A549 (cell line): ENCODE data around the gene ZBTB49. TPM values are rescaled to one million over a fixed set of nuclear protein-coding genes. Genes with fewer than 3 reads are reported as not detected.

Experiments used
- ATAC-seq, 2 experiments: fragments of 200-7000 bp in 1 of 2; fragments of >200 bp in 1 of 2; cut with Nextera tagmentation in 1 of 2; cut with Tn5 transposase in 1 of 2; 3 replicates each; pipeline versions ENCODE4 v1.8.0 to v1.9.1; 2018 to 2020; ENCODE audit warnings: mild to moderate bottlenecking in 1 of 2, moderate library complexity in 1 of 2
- CTCF ChIA-PET: fragments of 300-600 bp; sonication (Branson Sonifier 250); formaldehyde crosslinking; extraction: SDS; loops from one replicate; lab custom pipeline; 2021; ENCODE audit warnings: antibody characterized with exemption, inconsistent platforms; lab: Yijun Ruan, JAX
- POLR2A ChIA-PET: fragments of 350-600 bp; formaldehyde crosslinking; extraction: SDS; loops from one replicate; lab custom pipeline; 2021; ENCODE audit warnings: antibody characterized with exemption, inconsistent platforms; lab: Yijun Ruan, JAX
- DNase-seq, 2 experiments: peaks; one replicate each; pipeline versions ENCODE4 v3.0.0 to v3.0.0-alpha.2; 2011 to 2016; ENCODE audit warnings: low read depth in 1 of 2, low spot score in 1 of 2
- FAIRE-seq: peaks from 2 replicates; lab custom pipeline; 2011; peaks lifted over from hg19 to GRCh38; lab: Jason Lieb, UNC
- H3K27ac ChIP-seq, 2 experiments: fragments of >200 bp; sonication (Bioruptor Twin); formaldehyde crosslinking; 3 replicates each; pipeline ENCODE4 v1.5.1; 2016 to 2017
- H3K4me1 ChIP-seq: fragments of >200 bp; sonication (Bioruptor Twin); formaldehyde crosslinking; 3 replicates; pipeline ENCODE4 v1.6.1; 2016
- H3K4me2 ChIP-seq: fragments of >200 bp; sonication (Bioruptor Twin); formaldehyde crosslinking; 3 replicates; pipeline ENCODE4 v1.6.1; 2016
- H3K4me3 ChIP-seq: fragments of >200 bp; sonication (Bioruptor Twin); formaldehyde crosslinking; 3 replicates; pipeline ENCODE4 v1.5.1; 2016
- H3K9me3 ChIP-seq: fragments of >200 bp; sonication (Bioruptor Twin); formaldehyde crosslinking; 3 replicates; pipeline ENCODE4 v1.6.1; 2016
- BCL3 ChIP-seq: fragments of >200 bp; sonication (Bioruptor Twin); formaldehyde crosslinking; IDR thresholded peaks from 3 replicates; pipeline ENCODE4 v1.6.1; 2016
- CBX8 ChIP-seq: fragments of 200-600 bp; sonication (generic); IDR thresholded peaks from 2 replicates; pipeline ENCODE4 v1.6.1; 2016
- CHD2 ChIP-seq: fragments of 150-350 bp; IDR thresholded peaks from 2 replicates; pipeline ENCODE4 v1.6.1; 2014; ENCODE audit warnings: low read length; ENCODE audit not compliant: partially characterized antibody
- CHD4 ChIP-seq: fragments of 200-600 bp; sonication (generic); IDR thresholded peaks from 2 replicates; pipeline ENCODE4 v1.6.1; 2016; ENCODE audit warnings: antibody characterized with exemption, mild to moderate bottlenecking, borderline replicate concordance
- FOSB ChIP-seq: fragments of 250-450 bp; sonication (Bioruptor Pico); IDR thresholded peaks from 2 replicates; pipeline ENCODE4 v1.5.0; 2020; ENCODE audit warnings: mild to moderate bottlenecking, moderate library complexity
- GATA3 ChIP-seq: IDR thresholded peaks from 2 replicates; pipeline ENCODE4 v1.6.1; 2012; ENCODE audit warnings: borderline replicate concordance
- HMGXB4 ChIP-seq: fragments of 250-450 bp; sonication (Bioruptor Pico); IDR thresholded peaks from 2 replicates; pipeline ENCODE4 v1.5.0; 2021; ENCODE audit warnings: mild to moderate bottlenecking, moderate library complexity, borderline replicate concordance
- HOXA7 ChIP-seq: fragments of 250-450 bp; sonication (Bioruptor Pico); IDR thresholded peaks from 2 replicates; pipeline ENCODE4 v1.5.0; 2020; ENCODE audit warnings: mild to moderate bottlenecking, moderate library complexity
- HOXB13 ChIP-seq: fragments of 250-450 bp; sonication (Bioruptor Pico); IDR thresholded peaks from 2 replicates; pipeline ENCODE4 v1.5.0; 2020; ENCODE audit warnings: low read depth, mild to moderate bottlenecking, moderate library complexity
- HOXB5 ChIP-seq: fragments of 250-450 bp; sonication (Bioruptor Pico); IDR thresholded peaks from 2 replicates; pipeline ENCODE4 v1.5.0; 2020; ENCODE audit warnings: mild to moderate bottlenecking, moderate library complexity
- JUNB ChIP-seq: fragments of >200 bp; sonication (Bioruptor Twin); formaldehyde crosslinking; IDR thresholded peaks from 2 replicates; pipeline ENCODE4 v1.6.1; 2016
- KDM5A ChIP-seq: fragments of 200-600 bp; sonication (generic); IDR thresholded peaks from 2 replicates; pipeline ENCODE4 v1.6.1; 2016; ENCODE audit warnings: antibody characterized with exemption, mild to moderate bottlenecking
- MAZ ChIP-seq: fragments of 150-350 bp; IDR thresholded peaks from 2 replicates; pipeline ENCODE4 v1.6.1; 2014; ENCODE audit warnings: antibody characterized with exemption, low read depth, low read length, borderline replicate concordance
- MYC ChIP-seq: IDR thresholded peaks from 2 replicates; pipeline ENCODE4 v1.6.1; 2012; ENCODE audit warnings: mild to moderate bottlenecking, inconsistent platforms, low read length, improper control_type of control experiment, borderline replicate concordance
- NR3C1 ChIP-seq: fragments of >200 bp; sonication (Bioruptor Twin); formaldehyde crosslinking; IDR thresholded peaks from 3 replicates; pipeline ENCODE4 v1.6.1; 2017
- PHF8 ChIP-seq: fragments of 200-600 bp; sonication (generic); IDR thresholded peaks from 2 replicates; pipeline ENCODE4 v1.6.1; 2016; ENCODE audit warnings: low read depth, mild to moderate bottlenecking, antibody characterized with exemption, moderate library complexity, borderline replicate concordance
- POLR2AphosphoS2 ChIP-seq: conservative IDR thresholded peaks from 2 replicates; pipeline ENCODE4 v1.6.1; 2012; ENCODE audit warnings: low read length, improper control_type of control experiment, inconsistent platforms
- RAD21 ChIP-seq, 2 experiments: fragments of >200 bp in 1 of 2; sonication (Bioruptor Twin) in 1 of 2; formaldehyde crosslinking in 1 of 2; IDR thresholded peaks in 1 of 2; conservative IDR thresholded peaks in 1 of 2; 2 replicates in 1 of 2; 3 replicates in 1 of 2; pipeline ENCODE4 v1.6.1; 2012 to 2018; ENCODE audit warnings: inconsistent platforms in 1 of 2
- TFCP2L1 ChIP-seq: fragments of 250-450 bp; sonication (Bioruptor Pico); IDR thresholded peaks from 2 replicates; pipeline ENCODE4 v1.5.0; 2021; ENCODE audit warnings: mild to moderate bottlenecking
- TP53 ChIP-seq: fragments of 250-450 bp; sonication (Bioruptor Pico); IDR thresholded peaks from 2 replicates; pipeline ENCODE4 v1.5.0; 2021; ENCODE audit warnings: mild to moderate bottlenecking, moderate library complexity
- USF2 ChIP-seq: fragments of 450-650 bp; IDR thresholded peaks from 2 replicates; pipeline ENCODE4 v1.6.1; 2014; ENCODE audit warnings: antibody characterized with exemption
- ZNF302 ChIP-seq: fragments of 250-450 bp; sonication (Bioruptor Pico); IDR thresholded peaks from 2 replicates; pipeline ENCODE4 v1.9.0; 2021; ENCODE audit warnings: inconsistent platforms, mild to moderate bottlenecking, moderate library complexity
- ZSCAN20 ChIP-seq: fragments of 250-450 bp; sonication (Bioruptor Pico); IDR thresholded peaks from 2 replicates; pipeline ENCODE4 v1.8.0; 2022; ENCODE audit warnings: mild to moderate bottlenecking, moderate library complexity
- WGBS: methylation state at CpG from one replicate; pipeline ENCODE4 v1.1.6; 2017; ENCODE audit errors: missing lambda C conversion rate; 5-methylcytosine and 5-hydroxymethylcytosine counted together
- polyA plus RNA-seq, 4 experiments: library from polyadenylated mRNA; depleted of rRNA in 3 of 4; stranded (reverse); fragments of >200 nt; fragmentation: RNase III in 1 of 4; extraction: RNeasy Plus Mini Kit Qiagen cat#74134 plus additional on column Dnase treatment in 1 of 4; gene quantifications; 2 replicates in 3 of 4; 3 replicates in 1 of 4; pipeline ENCODE4 v1.2.3, GENCODE V29; 2011 to 2017
- TF ChIP-seq, protein P1 (sequence below): fragments of 200-600 bp; sonication (generic); IDR thresholded peaks from 2 replicates; pipeline ENCODE4 v1.6.1; 2016; ENCODE audit warnings: antibody characterized with exemption, mild to moderate bottlenecking, moderate library complexity
- TF ChIP-seq, protein P2 (sequence below): fragments of 250-450 bp; sonication (Bioruptor Pico); IDR thresholded peaks from 2 replicates; pipeline ENCODE4 v1.5.0; 2020; ENCODE audit warnings: low read depth, mild to moderate bottlenecking, moderate library complexity

ZBTB49 gene
- polyA plus RNA-seq, 2 of the 4 experiments (the other 2 are of a cell fraction) = 1.9 to 3.1 TPM

DNA sequence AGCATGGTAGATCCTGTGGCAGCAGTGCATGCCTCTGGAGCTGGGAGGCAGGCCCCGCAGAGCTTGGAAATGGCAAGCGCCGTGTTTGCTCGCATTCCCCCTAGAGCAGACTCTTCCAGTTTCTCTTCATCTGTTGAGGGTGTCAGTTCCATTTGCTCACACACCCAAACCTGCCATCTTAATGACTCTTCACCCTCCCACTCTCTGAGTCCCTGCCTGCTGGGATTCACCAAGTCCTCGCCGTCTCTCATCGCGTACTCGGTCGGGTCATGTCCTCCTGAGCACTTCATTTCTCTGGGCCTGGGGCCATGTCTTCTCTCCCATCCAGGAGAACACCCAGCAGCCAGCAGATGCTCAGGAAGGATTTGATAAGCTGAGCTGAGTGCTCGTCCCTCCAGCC, 16.9 kb downstream of the ZBTB49 start:
- CTCF ChIA-PET = interaction anchor here (1.2 kb wide), 1 partner anchor 19 kb away, joined by 3 read pairs; no protein-coding TSS in a partner anchor

DNA sequence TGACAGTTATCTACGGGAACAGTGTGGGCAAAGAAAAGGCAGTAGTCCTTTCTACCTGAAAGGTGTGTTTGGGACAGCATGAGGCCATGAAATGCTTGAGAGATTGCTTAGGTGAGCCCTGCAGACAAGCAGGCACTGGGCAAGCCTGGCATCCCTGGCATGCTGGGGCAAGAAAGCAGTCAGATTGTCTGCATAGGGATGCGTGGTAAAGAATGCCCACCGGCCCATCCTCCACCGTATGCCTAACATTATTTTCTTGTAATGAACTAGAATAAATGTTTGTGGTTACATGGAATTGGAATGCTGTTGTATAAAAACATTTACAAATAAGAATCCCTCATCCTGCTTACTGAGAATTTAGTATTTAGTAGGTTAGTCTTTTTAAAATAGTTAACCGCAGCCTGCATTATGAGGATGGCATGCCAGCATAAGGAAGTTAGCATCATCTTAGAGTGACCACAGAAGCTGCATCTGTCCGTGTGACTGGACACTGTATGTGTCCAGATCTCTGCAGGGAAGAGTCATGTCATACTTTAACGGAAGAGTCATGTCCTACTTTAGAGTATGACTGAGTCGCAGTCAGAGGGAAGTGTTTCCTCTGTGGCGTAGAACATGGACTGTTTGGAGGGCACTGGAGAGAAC, 18.9 kb downstream of the ZBTB49 start:
- Histone ChIP-seq H3K4me3 (no peak overlapping the region), H3K27ac (no peak overlapping the region), H3K9me3 (no peaks in the 10 kb centered on the region), H3K4me1 (no peaks in the 10 kb centered on the region), H3K4me2 (no peak overlapping the region)
- ChIA-PET POLR2A (no interaction called here), CTCF (interaction anchor here (0.8 kb wide), 1 partner anchor 115 kb away, joined by 3 read pairs; no protein-coding TSS in a partner anchor)
- ATAC-seq = no peak
- no peak for DNase-seq
- FAIRE-seq = no peak
- 94% methylated on average over 9 of the region's 9 CpGs for WGBS
- TF ChIP-seq HOXB5 (CRISPR knock-in tag) (no peak), CHD4 (no peak), BCL3 (no peak), PHF8 (no peak), FOSB (CRISPR knock-in tag) (no peak)
- TF ChIP-seq, protein P1, sequence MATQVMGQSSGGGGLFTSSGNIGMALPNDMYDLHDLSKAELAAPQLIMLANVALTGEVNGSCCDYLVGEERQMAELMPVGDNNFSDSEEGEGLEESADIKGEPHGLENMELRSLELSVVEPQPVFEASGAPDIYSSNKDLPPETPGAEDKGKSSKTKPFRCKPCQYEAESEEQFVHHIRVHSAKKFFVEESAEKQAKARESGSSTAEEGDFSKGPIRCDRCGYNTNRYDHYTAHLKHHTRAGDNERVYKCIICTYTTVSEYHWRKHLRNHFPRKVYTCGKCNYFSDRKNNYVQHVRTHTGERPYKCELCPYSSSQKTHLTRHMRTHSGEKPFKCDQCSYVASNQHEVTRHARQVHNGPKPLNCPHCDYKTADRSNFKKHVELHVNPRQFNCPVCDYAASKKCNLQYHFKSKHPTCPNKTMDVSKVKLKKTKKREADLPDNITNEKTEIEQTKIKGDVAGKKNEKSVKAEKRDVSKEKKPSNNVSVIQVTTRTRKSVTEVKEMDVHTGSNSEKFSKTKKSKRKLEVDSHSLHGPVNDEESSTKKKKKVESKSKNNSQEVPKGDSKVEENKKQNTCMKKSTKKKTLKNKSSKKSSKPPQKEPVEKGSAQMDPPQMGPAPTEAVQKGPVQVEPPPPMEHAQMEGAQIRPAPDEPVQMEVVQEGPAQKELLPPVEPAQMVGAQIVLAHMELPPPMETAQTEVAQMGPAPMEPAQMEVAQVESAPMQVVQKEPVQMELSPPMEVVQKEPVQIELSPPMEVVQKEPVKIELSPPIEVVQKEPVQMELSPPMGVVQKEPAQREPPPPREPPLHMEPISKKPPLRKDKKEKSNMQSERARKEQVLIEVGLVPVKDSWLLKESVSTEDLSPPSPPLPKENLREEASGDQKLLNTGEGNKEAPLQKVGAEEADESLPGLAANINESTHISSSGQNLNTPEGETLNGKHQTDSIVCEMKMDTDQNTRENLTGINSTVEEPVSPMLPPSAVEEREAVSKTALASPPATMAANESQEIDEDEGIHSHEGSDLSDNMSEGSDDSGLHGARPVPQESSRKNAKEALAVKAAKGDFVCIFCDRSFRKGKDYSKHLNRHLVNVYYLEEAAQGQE = no peak

More for the DNA sequence above, 16.9 kb downstream of the ZBTB49 start:
- FAIRE-seq (no peak), DNase-seq (no peak), ATAC-seq (no peak)
- WGBS = 95% methylated on average over 11 of the region's 11 CpGs
- no peak overlapping the region for H3K4me3 ChIP-seq
- no peaks in the 10 kb centered on the region for H3K9me3 ChIP-seq
- H3K4me1 ChIP-seq = no peaks in the 10 kb centered on the region
- no peak overlapping the region for H3K4me2 ChIP-seq
- POLR2A ChIA-PET = no interaction called here
- H3K27ac ChIP-seq = no peak overlapping the region
- TF ChIP-seq HOXA7 (CRISPR knock-in tag) (no peak), ZNF302 (CRISPR knock-in tag) (no peak), TFCP2L1 (CRISPR knock-in tag) (no peak), CHD2 (no peak), CBX8 (no peak), GATA3 (no peak), ZSCAN20 (CRISPR knock-in tag) (no peak), USF2 (no peak), MYC (no peak)

GRCh38 chr4:4311193-4311592, 21.1 kb downstream of the ZBTB49 start:
- no peak for FAIRE-seq
- ChIA-PET POLR2A (no interaction called here), CTCF (no interaction called here)
- TF ChIP-seq HMGXB4 (no peak), POLR2AphosphoS2 (no peak), TP53 (CRISPR knock-in tag) (no peak), HOXB13 (CRISPR knock-in tag) (no peak), KDM5A (no peak), MAZ (no peak), NR3C1 (no peak), JUNB (no peak), PHF8 (no peak), RAD21 (conservative IDR thresholded peaks at IDR 0.05 in 1 of 2, IDR thresholded peaks at IDR 0.05 in 1 of 2) (no peak)
- TF ChIP-seq, protein P2, sequence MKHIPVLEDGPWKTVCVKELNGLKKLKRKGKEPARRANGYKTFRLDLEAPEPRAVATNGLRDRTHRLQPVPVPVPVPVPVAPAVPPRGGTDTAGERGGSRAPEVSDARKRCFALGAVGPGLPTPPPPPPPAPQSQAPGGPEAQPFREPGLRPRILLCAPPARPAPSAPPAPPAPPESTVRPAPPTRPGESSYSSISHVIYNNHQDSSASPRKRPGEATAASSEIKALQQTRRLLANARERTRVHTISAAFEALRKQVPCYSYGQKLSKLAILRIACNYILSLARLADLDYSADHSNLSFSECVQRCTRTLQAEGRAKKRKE = no peak

More at GRCh38 chr4:4311193-4311592, 21.1 kb downstream of the ZBTB49 start:
- Histone ChIP-seq H3K4me1 (no peaks in the 10 kb centered on the region), H3K4me2 (no peak overlapping the region), H3K9me3 (no peaks in the 10 kb centered on the region), H3K27ac (no peak overlapping the region), H3K4me3 (no peak overlapping the region)
- 86% methylated on average over 4 of the region's 4 CpGs for WGBS
- ATAC-seq (no peak), DNase-seq (no peak)
